SK-N-SH (cell line): ENCODE results near the gene PDE6D.

Experiments used
- CTCF ChIP-seq: fragments of 200-600 bp; sonication (generic); IDR thresholded peaks from 2 replicates; pipeline ENCODE4 v1.6.1; 2017; ENCODE audit warnings: antibody characterized with exemption, mild to moderate bottlenecking, moderate library complexity
- NFIC ChIP-seq: IDR thresholded peaks from 2 replicates; pipeline ENCODE4 v1.4.0; 2012; ENCODE audit warnings: borderline replicate concordance
- POLR2AphosphoS5 ChIP-seq: IDR thresholded peaks from 2 replicates; pipeline ENCODE4 v1.6.1; 2012; ENCODE audit warnings: low read depth, low read length
- REST ChIP-seq: IDR thresholded peaks from 2 replicates; pipeline ENCODE4 v1.6.1; 2012; ENCODE audit warnings: mild to moderate bottlenecking, low read depth, low read length, moderate library complexity

- TF ChIP-seq REST (no peak), CTCF (no peak), POLR2AphosphoS5 (no peak), NFIC (no peak)
These were observed 60.6 kb downstream of the PDE6D start for GRCh38 chr2:231720292-231720986.
